GM12891 (cell line): ENCODE results near the gene ABCB6.
"Not testable (repeated sequence)": the region's sequence is repeated elsewhere in the genome, so short reads cannot be mapped to it uniquely, and the experiment has no call there.

Source experiments
- DNase-seq: peaks from one replicate; pipeline ENCODE4 v3.0.0; 2011; ENCODE audit warnings: low spot score; ENCODE audit not compliant: insufficient read length
- FAIRE-seq: peaks from 2 replicates; lab custom pipeline; 2011; peaks lifted over from hg19 to GRCh38; lab: Jason Lieb, UNC
- PAX5 ChIP-seq: IDR thresholded peaks from 2 replicates; pipeline ENCODE4 v1.6.1; 2011; ENCODE audit warnings: low read length, moderate library complexity, mild to moderate bottlenecking; ENCODE audit not compliant: insufficient read depth, severe bottlenecking
- POLR2A ChIP-seq: IDR thresholded peaks from 2 replicates; pipeline ENCODE4 v1.6.1; 2011; ENCODE audit warnings: low read depth, low read length, control low read depth
- POLR2AphosphoS5 ChIP-seq: IDR thresholded peaks from 2 replicates; pipeline ENCODE4 v1.6.1; 2011; ENCODE audit warnings: low read depth, low read length, control low read depth
- POU2F2 ChIP-seq: IDR thresholded peaks from 2 replicates; pipeline ENCODE4 v1.6.1; 2011; ENCODE audit warnings: low read depth, mild to moderate bottlenecking, control low read depth, low read length, moderate library complexity
- SPI1 ChIP-seq: IDR thresholded peaks from 2 replicates; pipeline ENCODE4 v1.6.1; 2011; ENCODE audit warnings: low read depth, low read length, control low read depth
- TAF1 ChIP-seq: IDR thresholded peaks from 2 replicates; pipeline ENCODE4 v1.6.1; 2011; ENCODE audit warnings: low read depth, low read length, control low read depth

ABCB6 gene

DNA sequence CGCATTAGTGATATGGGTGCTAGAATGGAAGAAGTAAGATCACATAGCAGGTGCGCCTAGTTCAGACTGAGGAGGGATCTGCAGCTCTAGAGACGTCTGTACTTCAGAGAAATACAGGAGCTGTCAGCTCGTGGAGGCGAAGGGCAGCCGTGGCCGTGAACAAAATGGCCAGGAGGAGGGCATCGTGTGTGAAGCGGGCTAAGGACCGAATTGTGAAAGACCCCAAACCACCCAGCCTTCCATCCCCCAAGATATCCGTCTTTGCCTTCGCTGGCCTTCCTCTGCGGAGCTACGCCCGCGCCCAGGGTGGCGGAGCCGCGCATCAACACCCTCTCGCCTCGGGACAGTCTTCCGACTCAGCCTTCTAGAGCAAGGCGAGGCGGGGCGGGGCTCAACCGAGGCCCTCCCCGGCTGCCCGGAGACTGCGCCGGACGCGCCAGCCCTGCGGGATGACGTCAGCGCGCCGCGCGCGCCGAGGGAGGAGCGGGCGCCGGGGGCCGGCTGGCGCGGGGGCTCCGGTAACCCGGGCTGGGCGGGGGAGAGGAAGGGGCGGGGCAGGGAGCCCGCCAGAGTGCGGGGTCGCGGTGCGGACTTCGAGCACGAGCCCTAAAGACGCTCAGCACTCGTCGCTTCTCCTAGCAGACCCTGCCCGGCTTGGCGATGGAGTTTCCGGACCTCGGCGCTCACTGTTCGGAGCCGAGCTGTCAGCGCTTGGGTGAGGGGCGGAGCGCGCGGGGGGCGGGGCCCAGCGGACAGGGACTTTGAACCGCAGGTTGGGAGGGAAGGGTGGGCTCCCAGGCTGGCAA lies 12.2 kb downstream of the ABCB6 start, which contains the start of gene ZFAND2B:
Gene ZFAND2B (plus strand): TSS at position 455 of the 806 bp plus-strand sequence. CDS start 206 bp downstream, at position 661.
- FAIRE-seq, result peak; percentile 96
- TF ChIP-seq PAX5 (peak; percentile 10), POU2F2 (peak; percentile 74), POLR2A (peak; percentile 96), POLR2AphosphoS5 (peak; percentile 96), SPI1 (no peak), TAF1 (peak; percentile 92)
- DNase-seq, result peak; percentile 99

DNA sequence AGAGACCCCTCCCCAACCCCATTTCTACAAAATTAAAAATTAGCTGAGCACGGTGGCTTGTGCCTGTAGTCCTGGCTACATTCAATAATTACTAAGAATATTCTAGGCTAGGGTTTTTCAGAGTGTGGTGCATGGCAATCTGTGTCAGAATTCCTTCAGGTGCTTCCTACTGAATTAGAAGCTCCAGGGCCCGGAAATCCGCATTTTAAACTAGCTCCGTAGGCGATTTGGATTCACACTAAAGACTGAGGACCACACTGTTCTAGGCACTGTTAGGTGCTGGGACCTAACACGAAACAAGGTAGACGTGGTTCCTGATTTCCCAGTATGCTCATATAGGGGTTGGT lies 12.8 kb downstream of the ABCB6 start:
- TF ChIP-seq SPI1, result no peak
- TF ChIP-seq POLR2A, result no peak
- TF ChIP-seq PAX5, result no peak
- TF ChIP-seq POU2F2, result no peak
- no peak for TF ChIP-seq POLR2AphosphoS5
- TF ChIP-seq TAF1, result no peak
- DNase-seq (no peak), FAIRE-seq (no peak)

DNA sequence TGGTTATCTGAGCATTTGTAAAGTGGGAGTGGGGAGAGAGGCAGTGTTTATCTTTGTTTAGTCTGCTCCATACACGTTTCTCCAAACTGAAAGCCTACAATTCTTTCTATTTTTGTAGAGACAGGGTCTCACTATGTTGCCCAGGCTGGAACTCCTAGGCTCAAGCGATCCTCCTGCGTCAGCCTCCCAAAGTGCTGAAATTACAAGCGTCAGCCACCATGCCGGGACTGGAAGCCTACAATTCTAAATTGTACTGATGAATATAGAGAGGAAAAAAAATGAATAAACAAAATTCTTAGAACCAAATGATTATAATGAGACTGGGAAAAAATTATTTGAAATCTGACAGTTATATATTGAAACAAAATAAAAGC lies 13.6 kb downstream of the ABCB6 start:
- FAIRE-seq (no peak), DNase-seq (no peak)
- no peak for TF ChIP-seq TAF1
- no peak for TF ChIP-seq SPI1
- no peak for TF ChIP-seq PAX5
- TF ChIP-seq POLR2AphosphoS5, result no peak
- no peak for TF ChIP-seq POU2F2
- TF ChIP-seq POLR2A, result no peak

DNA sequence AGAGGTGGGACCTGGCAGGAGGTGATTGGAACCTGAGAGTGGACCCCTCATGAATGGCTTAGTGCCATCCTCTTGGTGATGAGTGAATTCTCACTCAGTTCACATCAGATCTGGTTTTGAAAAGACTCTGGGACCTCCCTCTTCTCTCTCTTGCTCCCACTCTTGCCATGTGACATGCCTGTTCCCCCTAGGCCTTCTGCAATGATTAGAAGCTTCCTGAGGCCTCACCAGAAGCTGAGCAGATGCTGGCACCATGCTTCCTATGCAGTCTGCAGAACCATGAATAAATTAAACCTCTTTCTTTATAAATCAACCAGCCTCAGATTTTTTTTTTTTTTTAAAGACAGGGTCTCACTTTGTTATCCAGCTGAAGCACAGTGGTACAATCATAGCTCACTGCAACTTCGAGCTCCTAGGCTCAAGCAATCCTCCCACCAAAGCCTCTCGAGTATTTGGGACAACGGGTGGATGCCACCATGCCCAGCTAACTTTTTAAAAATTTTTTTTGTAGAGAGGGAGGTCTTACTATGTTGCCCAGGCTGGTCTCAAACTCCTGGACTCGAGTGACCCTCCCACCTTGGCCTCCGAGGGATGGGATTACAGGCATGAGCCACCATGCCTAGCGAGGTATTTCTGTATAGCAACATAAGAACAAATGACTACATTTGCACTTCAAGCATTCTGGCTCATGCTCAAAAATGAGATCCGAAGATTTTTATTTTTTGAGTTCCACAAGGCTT lies 14.2 kb downstream of the ABCB6 start:
- DNase-seq, result no peak
- TF ChIP-seq POU2F2 (no peak), POLR2A (no peak), POLR2AphosphoS5 (no peak), TAF1 (no peak), PAX5 (no peak), SPI1 (no peak)
- FAIRE-seq, result no peak

DNA sequence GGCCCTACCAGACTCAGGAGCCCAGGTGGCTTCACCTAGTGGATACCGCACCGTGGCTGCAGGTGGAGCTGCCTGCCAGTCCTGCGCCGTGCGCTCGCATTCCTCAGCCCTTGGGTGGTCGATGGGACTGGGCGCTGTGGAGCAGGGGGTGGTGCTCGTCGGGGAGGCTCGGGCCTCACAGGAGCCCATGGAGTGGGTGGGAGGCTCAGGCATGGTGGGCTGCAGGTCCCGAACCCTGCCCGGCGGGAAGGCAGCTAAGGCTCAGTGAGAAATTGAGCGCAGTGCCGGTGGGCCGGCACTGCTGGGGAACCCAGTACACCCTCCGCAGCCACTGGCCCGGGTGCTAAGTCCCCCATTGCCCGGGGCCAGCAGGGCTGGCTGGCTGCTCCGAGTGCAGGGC lies 17.4 kb downstream of the ABCB6 start:
- not testable (repeated sequence) for FAIRE-seq, DNase-seq

DNA sequence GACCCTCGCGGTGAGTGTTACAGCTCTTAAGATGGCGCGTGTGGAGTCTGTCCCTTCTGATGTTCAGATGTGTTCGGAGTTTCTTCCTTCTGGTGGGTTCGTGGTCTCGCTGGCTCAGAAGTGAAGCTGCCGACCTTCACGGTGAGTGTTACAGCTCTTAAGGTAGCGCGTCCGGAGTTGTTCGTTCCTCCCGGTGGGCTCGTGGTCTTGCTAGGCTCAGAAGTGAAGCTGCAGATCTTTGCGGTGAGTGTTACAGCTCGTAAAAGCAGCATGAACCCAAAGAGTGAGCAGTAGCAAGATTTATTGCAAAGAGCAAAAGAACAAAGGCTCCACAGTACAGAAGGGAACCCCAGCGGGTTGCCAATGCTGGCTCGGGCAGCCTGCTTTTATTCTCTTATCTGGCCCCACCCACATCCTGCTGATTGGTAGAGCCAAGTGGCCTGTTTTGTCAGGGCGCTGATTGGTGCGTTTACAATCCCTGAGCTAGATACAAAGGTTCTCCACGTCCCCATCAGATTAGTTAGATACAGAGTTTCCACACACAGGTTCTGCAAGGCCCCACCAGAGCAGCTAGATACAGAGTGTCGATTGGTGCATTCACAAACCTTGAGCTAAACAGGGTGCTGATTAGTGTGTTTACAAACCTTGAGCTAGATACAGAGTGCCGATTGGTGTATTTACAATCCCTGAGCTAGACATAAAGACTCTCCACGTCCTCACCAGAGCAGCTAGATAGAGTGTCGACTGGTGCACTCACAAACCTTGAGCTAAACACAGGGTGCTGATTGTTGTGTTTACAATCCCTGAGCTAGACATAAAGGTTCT lies 18.0 kb downstream of the ABCB6 start:
- not testable (repeated sequence) for DNase-seq, FAIRE-seq

DNA sequence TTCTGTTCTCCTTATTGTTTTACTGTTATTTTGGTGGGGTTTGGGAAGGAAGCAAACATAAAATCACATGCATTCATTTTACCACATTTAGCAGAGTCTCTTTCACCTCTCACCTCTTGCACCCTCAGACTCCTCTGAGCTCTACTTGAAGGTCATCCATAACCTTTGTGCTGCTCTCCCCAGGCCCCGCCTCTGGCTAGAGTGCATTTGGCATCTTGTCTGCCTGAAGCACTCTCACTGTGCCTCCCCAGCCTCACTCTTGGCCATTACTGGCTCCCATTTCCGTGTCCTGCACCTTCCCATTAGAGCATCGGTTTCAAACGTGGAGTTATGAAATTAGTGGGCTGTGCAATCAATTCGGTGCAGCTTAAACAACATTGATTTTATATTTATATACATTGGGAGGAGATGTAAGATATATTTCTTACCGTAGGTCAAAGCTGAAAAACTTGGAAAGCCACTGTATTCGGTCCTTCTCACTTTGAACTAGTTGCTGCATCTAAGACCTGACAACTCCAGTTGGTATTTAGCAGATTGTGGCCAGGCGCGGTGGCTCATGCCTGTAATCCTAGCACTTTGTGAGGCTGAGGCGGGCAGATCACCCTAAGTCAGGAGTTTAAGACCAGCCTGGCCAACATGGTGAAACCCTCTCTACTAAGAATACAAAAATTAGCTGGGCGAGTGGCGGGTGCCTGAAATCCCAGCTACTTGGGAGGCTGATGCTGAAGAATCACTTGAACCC lies 19.1 kb downstream of the ABCB6 start:
- DNase-seq (no peak), FAIRE-seq (no peak)
- TF ChIP-seq TAF1 (no peak), POLR2AphosphoS5 (no peak), SPI1 (no peak), POLR2A (no peak), PAX5 (no peak), POU2F2 (no peak)

DNA sequence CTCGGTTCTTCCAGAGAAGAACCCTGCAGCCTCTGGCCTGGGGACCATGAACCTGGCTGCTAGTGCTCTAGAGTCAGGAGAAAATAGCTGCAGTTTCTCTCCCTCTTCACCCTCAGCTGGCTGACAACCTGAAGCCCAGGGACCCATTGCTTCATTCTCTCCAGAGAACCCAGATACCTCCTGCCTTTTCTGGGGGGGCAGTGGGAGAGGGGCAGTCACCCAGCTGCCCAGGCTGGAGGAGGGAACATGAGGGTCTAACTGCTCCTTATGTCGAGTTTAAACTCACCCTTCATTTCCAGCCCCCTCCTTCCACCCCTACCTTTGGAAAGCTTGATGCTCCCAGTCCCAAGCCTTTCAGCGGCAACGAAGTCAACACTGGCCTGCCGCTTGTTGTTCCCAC lies 19.8 kb downstream of the ABCB6 start:
- no peak for FAIRE-seq
- no peak for TF ChIP-seq TAF1
- no peak for TF ChIP-seq POLR2AphosphoS5
- TF ChIP-seq SPI1, result no peak
- TF ChIP-seq POLR2A, result no peak
- TF ChIP-seq PAX5, result no peak
- no peak for TF ChIP-seq POU2F2
- no peak for DNase-seq

DNA sequence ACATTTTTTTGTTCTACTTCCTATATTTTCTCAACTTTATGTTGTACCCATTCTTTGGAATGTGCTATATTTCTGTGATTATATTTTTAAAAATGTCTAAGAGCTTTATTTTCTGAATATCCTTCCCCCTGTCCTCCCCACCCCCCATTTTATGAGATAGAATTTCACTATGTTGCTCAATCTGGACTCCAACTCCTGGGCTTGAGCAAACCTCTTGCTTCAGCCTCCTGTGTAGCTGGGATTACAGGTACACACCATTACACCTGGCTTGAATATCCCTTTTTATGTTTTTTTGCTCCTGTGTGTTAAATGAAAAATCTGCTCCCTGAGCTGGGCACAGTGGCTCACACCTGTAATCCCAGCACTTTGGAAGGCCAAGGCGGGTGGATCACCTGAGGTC lies 21.4 kb downstream of the ABCB6 start:
- DNase-seq (no peak), FAIRE-seq (no peak)
- TF ChIP-seq PAX5 (no peak), POLR2AphosphoS5 (no peak), POU2F2 (no peak), TAF1 (no peak), SPI1 (no peak), POLR2A (no peak)
